Measurements from ENCODE around the gene ATAD3B.
"Not testable (repeated sequence)": the region's sequence is repeated elsewhere in the genome, so short reads cannot be mapped to it uniquely, and the experiment has no call there.

Gene ATAD3B

DNA sequence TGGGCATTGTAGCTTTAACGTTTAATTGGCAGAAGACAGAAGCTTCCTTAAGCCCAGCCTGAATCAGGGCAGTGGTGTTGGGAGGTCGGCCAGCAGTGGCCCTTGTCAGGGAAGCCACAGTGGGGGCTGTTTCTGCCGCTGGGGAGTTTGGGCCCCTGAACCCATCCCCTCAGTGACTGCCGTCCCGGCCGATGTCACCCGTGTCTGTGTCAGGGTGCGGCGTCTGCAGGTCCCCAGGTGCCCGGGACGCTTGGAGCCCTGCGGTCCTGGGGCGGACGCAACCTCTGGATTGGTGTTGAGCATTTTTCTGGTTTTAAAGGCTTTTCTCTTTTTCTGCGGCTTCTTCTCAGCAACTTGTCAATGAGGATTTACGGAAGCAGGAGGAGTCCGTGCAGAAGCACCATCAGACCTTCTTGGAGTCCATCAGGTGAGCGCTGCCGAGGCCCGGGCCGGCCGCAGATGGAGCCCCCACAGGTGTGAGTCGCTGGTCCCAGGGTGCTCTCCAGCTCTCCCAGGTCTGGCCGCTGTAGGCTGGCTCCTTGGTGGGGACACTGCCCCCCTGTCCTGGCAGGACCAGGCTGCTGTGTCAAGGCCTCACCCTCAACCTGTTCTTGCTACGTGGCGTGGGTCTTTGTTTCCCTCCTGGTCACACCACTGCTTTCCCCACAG lies 19.7 kb upstream of the ATAD3B start:
- no peak for DNase-seq (ENCODE audit: low read depth in 1 of 2, low spot score in 1 of 2)
- no peak overlapping the region for H3K4me3 ChIP-seq (replicated peaks; ENCODE audit: insufficient read depth, low read length)
- H3K27me3 ChIP-seq (ENCODE audit: insufficient read depth, poor library complexity, severe bottlenecking): no peaks in the 10 kb centered on the region
- H3K27ac ChIP-seq (replicated peaks): no peak overlapping the region
- TF ChIP-seq GABPA (IDR thresholded peaks at IDR 0.05; ENCODE audit: low read depth): no peak
- no peak for TF ChIP-seq CTCF (IDR thresholded peaks at IDR 0.05; ENCODE audit: insufficient read depth, low read length)
- TF ChIP-seq SPI1 (IDR thresholded peaks at IDR 0.05; ENCODE audit: borderline replicate concordance, low read depth): no peak
- TF ChIP-seq POLR2AphosphoS5 (IDR thresholded peaks at IDR 0.05; ENCODE audit: low read depth): no peak
- TF ChIP-seq, protein P1, sequence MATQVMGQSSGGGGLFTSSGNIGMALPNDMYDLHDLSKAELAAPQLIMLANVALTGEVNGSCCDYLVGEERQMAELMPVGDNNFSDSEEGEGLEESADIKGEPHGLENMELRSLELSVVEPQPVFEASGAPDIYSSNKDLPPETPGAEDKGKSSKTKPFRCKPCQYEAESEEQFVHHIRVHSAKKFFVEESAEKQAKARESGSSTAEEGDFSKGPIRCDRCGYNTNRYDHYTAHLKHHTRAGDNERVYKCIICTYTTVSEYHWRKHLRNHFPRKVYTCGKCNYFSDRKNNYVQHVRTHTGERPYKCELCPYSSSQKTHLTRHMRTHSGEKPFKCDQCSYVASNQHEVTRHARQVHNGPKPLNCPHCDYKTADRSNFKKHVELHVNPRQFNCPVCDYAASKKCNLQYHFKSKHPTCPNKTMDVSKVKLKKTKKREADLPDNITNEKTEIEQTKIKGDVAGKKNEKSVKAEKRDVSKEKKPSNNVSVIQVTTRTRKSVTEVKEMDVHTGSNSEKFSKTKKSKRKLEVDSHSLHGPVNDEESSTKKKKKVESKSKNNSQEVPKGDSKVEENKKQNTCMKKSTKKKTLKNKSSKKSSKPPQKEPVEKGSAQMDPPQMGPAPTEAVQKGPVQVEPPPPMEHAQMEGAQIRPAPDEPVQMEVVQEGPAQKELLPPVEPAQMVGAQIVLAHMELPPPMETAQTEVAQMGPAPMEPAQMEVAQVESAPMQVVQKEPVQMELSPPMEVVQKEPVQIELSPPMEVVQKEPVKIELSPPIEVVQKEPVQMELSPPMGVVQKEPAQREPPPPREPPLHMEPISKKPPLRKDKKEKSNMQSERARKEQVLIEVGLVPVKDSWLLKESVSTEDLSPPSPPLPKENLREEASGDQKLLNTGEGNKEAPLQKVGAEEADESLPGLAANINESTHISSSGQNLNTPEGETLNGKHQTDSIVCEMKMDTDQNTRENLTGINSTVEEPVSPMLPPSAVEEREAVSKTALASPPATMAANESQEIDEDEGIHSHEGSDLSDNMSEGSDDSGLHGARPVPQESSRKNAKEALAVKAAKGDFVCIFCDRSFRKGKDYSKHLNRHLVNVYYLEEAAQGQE (IDR thresholded peaks at IDR 0.05; ENCODE audit: insufficient replicate concordance, low read depth): no peak

GRCh38 chr1:1452365-1452739 lies 19.2 kb upstream of the ATAD3B start:
- not testable (repeated sequence) for DNase-seq (ENCODE audit: low read depth in 1 of 2, low spot score in 1 of 2); H3K4me3 ChIP-seq (replicated peaks; ENCODE audit: insufficient read depth, low read length); H3K27me3 ChIP-seq (ENCODE audit: insufficient read depth, poor library complexity, severe bottlenecking); H3K27ac ChIP-seq (replicated peaks)

- H3K4me3 ChIP-seq (replicated peaks; ENCODE audit: insufficient read depth, low read length): no peak overlapping the region
- TF ChIP-seq POLR2AphosphoS5 (IDR thresholded peaks at IDR 0.05; ENCODE audit: low read depth) (no peak), GABPA (IDR thresholded peaks at IDR 0.05; ENCODE audit: low read depth) (no peak), SPI1 (IDR thresholded peaks at IDR 0.05; ENCODE audit: borderline replicate concordance, low read depth) (no peak), CTCF (IDR thresholded peaks at IDR 0.05; ENCODE audit: insufficient read depth, low read length) (no peak)
- TF ChIP-seq, protein P1 (IDR thresholded peaks at IDR 0.05; ENCODE audit: insufficient replicate concordance, low read depth): no peak
- DNase-seq (ENCODE audit: low read depth in 1 of 2, low spot score in 1 of 2): no peak
- no peak overlapping the region for H3K27ac ChIP-seq (replicated peaks)
- H3K27me3 ChIP-seq (ENCODE audit: insufficient read depth, poor library complexity, severe bottlenecking): no peaks in the 10 kb centered on the region
Observed at GRCh38 chr1:1452882-1453281, 18.7 kb upstream of the ATAD3B start.

DNA sequence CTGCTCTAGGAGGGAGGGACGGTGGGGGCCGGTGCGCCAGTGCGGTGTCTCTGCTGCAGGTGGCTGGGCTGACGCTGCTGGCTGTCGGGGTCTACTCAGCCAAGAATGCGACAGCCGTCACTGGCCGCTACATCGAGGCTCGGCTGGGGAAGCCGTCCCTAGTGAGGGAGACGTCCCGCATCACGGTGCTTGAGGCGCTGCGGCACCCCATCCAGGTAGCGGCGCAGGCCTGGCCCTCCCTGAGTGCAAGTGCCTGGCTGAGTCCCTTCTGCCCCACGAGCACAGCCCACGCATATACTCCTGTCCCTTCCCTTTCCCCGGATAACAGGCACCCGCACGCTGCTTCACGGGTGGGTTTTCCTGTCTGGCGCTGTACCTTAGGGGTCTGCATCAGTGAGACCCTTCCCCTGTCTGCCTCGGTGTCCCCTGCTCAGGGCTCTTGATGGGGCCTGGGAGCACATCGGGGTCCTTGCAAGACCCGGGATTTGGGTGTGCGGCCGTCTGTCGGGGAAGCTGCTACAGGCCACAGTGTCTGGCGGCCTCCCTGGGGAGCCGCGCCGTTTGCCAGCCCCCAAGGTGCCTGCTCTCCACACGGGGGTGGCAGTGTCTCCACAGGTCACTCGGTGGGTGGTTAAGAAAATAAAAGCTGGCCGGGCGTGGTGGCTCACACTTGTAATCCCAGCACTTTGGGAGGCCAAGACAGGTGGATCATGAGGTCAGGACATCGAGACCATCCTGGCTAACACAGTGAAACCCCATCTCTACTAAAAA lies 17.1 kb upstream of the ATAD3B start:
- H3K27me3 ChIP-seq (ENCODE audit: insufficient read depth, poor library complexity, severe bottlenecking): not testable (repeated sequence)

More for the DNA sequence above, 17.1 kb upstream of the ATAD3B start:
- H3K4me3 ChIP-seq (replicated peaks; ENCODE audit: insufficient read depth, low read length); DNase-seq (ENCODE audit: low read depth in 1 of 2, low spot score in 1 of 2); H3K27ac ChIP-seq (replicated peaks): not testable (repeated sequence)
